Measurements from ENCODE around the gene USHBP1. TPM values are rescaled to one million over a fixed set of nuclear protein-coding genes. Genes with fewer than 3 reads are reported as not detected.
"Not testable (repeated sequence)": the region's sequence is repeated elsewhere in the genome, so short reads cannot be mapped to it uniquely, and the experiment has no call there.

Gene USHBP1
- total and polyA plus RNA-seq, 12 donors: 0.71 to 23.6 (median 5.3) TPM

DNA sequence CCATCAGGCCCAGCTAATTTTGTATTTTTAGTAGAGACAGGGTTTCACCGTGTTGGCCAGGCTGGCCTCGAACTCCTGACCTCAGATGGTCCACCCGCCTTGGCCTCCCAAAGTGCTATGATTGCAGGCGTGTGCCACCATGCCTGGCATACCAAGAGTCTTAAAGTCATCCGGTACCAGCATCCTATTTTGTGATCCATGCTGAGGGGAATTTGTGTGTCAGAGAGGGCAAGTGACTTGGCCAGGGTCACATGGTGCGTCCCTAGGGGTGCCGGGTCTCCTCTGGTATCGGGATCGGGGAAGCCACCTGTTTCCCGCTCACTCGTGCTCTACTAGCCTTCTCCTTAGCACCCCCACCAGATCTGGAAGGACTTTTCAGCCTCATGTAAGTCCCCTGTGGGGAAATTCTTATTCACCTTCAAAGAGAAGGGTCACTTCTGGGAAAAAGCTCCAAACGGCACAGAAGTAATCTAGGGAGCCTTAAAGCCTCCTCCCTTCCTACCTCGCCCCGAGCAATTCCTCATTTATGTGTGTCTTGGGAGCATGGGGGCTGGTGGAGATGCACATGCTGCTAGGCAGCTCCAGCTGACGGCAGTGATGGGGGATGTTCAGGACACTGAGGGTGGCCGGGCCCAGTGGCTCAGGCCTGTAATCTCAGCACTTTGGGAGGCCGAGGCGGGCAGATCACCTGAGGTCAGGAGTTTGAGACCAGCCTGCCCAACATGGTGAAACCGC is 11.1 kb upstream of the USHBP1 start:
- TF ChIP-seq, protein P1, sequence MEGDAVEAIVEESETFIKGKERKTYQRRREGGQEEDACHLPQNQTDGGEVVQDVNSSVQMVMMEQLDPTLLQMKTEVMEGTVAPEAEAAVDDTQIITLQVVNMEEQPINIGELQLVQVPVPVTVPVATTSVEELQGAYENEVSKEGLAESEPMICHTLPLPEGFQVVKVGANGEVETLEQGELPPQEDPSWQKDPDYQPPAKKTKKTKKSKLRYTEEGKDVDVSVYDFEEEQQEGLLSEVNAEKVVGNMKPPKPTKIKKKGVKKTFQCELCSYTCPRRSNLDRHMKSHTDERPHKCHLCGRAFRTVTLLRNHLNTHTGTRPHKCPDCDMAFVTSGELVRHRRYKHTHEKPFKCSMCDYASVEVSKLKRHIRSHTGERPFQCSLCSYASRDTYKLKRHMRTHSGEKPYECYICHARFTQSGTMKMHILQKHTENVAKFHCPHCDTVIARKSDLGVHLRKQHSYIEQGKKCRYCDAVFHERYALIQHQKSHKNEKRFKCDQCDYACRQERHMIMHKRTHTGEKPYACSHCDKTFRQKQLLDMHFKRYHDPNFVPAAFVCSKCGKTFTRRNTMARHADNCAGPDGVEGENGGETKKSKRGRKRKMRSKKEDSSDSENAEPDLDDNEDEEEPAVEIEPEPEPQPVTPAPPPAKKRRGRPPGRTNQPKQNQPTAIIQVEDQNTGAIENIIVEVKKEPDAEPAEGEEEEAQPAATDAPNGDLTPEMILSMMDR (IDR thresholded peaks at IDR 0.05): no peak
- no peak for TF ChIP-seq POLR2A (IDR thresholded peaks at IDR 0.05)
- no peak for DNase-seq
- H3K9me3 ChIP-seq (replicated peaks in 1 of 3): no peaks in the 10 kb centered on the region
- 90 to 91% (median 91%) methylated on average over 18 to 19 of the region's 19 CpGs for WGBS, 4 donors
- H3K4me3 ChIP-seq: no peak overlapping the region
- H3K27ac ChIP-seq: no peak overlapping the region
- H3K27me3 ChIP-seq: no peaks in the 10 kb centered on the region
- intact Hi-C loops (cut with DNase I): no loop called here
- H3K36me3 ChIP-seq (replicated peaks in 1 of 2): peaks cover 0 to 68% of the 10 kb centered on the region in 2 donors
- no peaks in the 10 kb centered on the region for H3K4me1 ChIP-seq (replicated peaks in 1 of 2)

DNA sequence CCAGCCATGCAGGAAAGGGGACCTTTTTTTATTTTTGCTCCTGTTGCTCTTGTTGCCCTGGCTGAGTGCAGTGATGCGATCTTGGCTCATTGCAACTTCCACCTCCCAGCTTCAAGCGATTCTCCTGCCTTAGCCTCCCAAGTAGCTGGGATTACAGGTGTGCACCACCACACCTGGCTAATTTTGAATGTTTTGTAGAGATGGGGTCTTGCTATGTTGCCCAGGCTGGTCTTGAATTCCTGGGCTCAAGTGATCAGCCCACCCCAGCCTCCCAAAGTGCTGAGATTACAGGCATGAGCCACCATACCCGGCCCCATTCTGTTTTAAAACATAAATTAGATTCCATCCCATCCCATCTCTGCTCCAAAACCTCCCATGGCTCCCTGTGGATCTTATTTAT is 10.3 kb upstream of the USHBP1 start:
- intact Hi-C loops (cut with DNase I); DNase-seq; H3K4me3 ChIP-seq; H3K9me3 ChIP-seq (replicated peaks in 1 of 3); H3K4me1 ChIP-seq (replicated peaks in 1 of 2); H3K27me3 ChIP-seq; H3K27ac ChIP-seq: not testable (repeated sequence)
- 93 to 100% (median 98%) methylated on average over 3 of the region's 3 CpGs for WGBS, 4 donors
- H3K36me3 ChIP-seq (replicated peaks in 1 of 2): peaks cover 0 to 73% of the 10 kb centered on the region in 2 donors

DNA sequence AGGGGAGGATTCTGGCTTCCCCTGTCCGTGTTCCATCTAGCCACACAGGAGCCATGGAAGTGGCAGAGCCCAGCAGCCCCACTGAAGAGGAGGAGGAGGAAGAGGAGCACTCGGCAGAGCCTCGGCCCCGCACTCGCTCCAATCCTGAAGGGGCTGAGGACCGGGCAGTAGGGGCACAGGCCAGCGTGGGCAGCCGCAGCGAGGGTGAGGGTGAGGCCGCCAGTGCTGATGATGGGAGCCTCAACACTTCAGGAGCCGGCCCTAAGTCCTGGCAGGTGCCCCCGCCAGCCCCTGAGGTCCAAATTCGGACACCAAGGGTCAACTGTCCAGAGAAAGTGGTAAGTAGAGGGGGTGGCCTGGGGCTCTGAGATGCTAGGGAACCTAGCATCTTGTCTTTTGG is 4.2 kb upstream of the USHBP1 start:
- intact Hi-C loops (cut with DNase I): no loop called here
- Histone ChIP-seq H3K27ac (no peak overlapping the region), H3K4me1 (replicated peaks in 1 of 2) (peaks cover 8 to 10% of the 10 kb centered on the region in 2 donors), H3K4me3 (no peak overlapping the region), H3K9me3 (replicated peaks in 1 of 3) (no peaks in the 10 kb centered on the region), H3K27me3 (no peaks in the 10 kb centered on the region), H3K36me3 (replicated peaks in 1 of 2) (peaks cover 0 to 41% of the 10 kb centered on the region in 2 donors)
- no peak for TF ChIP-seq POLR2A (IDR thresholded peaks at IDR 0.05)
- TF ChIP-seq, protein P1 (IDR thresholded peaks at IDR 0.05): no peak
- DNase-seq: no peak
- 83 to 92% (median 90%) methylated on average over 1 to 13 of the region's 13 CpGs for WGBS, 4 donors

DNA sequence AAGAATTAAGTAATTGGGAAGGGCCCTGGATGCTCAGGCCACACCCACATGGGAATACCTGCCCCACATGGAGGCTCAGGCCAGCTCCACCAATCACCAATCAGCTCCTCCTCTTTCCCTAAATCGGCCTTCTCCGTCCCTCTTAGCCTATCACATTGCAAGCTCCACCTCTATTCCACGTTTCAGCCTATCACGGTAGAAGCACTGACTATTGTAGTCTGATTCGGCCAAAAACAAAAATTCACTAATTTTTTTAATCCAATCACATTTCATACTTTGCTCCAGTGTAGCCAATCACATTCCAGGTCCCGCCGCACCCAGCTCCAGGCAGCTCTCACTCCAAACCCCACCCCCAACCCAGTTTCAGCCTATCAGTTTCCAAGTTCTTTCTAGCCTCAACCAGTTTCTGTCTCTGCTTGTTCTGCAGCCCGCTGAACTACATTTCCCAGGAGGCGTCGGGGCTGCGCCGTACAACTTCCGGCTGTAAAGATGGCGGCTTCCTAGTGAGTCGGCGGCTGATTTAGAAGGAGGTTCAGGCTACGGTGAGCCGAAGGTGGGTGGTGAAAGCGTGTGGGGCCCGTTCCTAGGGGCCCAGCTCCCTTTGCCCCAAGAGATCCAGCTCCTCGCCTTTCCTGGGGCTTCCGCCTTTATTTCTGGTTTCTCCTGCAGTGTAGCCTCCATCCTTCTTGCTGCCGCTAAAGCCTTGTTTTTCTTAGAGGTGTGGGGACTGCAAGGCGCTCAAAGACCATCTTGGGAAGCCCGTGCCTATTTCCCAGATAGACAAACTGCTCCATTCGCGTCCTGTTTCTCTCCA is 2.6 kb upstream of the USHBP1 start, which contains the start of gene BABAM1:
Gene BABAM1, plus strand, starts transcription at position 469 of the 814 bp plus-strand sequence. CDS start 1,364 bp downstream, outside the sequence.
- intact Hi-C loops (cut with DNase I): no loop called here
- peaks cover 8 to 10% of the 10 kb centered on the region in 2 donors for H3K4me1 ChIP-seq (replicated peaks in 1 of 2)
- H3K27me3 ChIP-seq: no peaks in the 10 kb centered on the region
- peaks cover 0 to 30% of the 10 kb centered on the region in 2 donors for H3K36me3 ChIP-seq (replicated peaks in 1 of 2)
- H3K9me3 ChIP-seq (replicated peaks in 1 of 3): no peaks in the 10 kb centered on the region
- peak within 1 kb of the TSS; percentile 20 to 61 (median 46) for H3K27ac ChIP-seq
- peak within 1 kb of the TSS; percentile 32 to 83 (median 54) for H3K4me3 ChIP-seq
- DNase-seq: peak; percentile 96 to 99 (median 99)
- 0% methylated on average over 15 to 27 of the region's 27 CpGs for WGBS, 4 donors
- peak in 1 of 2 donors; percentile 35 for TF ChIP-seq POLR2A (IDR thresholded peaks at IDR 0.05)
- TF ChIP-seq, protein P1 (IDR thresholded peaks at IDR 0.05): no peak
